Upper lobe of left lung (tissue), 6 donors: ENCODE measurements around the gene AFG1L. TPM values are rescaled to one million over a fixed set of nuclear protein-coding genes. Genes with fewer than 3 reads are reported as not detected.

Source experiments
- ATAC-seq, 2 donors: fragments of 200-7000 bp; cut with Tn5 transposase; one replicate each; pipeline ENCODE4 v1.9.1; 2022; ENCODE audit warnings: mild to moderate bottlenecking in 2 of 2, moderate library complexity in 2 of 2; ENCODE audit not compliant: low FRiP score in 2 of 2
- DNase-seq, 2 donors: peaks; one replicate each; pipeline ENCODE4 v3.0.0-alpha.2; 2019 to 2020
- H3K27ac ChIP-seq, 4 donors: fragments of 200-600 bp; sonication (generic); one replicate each; pipeline ENCODE4 v1.5.1; 2016 to 2019
- H3K27me3 ChIP-seq, 4 donors: fragments of 200-600 bp; sonication (generic); one replicate each; pipeline ENCODE4 v1.5.1; 2017 to 2019
- H3K36me3 ChIP-seq, 4 donors: fragments of 200-600 bp; sonication (generic); one replicate each; pipeline ENCODE4 v1.5.1; 2016 to 2019
- H3K4me1 ChIP-seq, 4 donors: fragments of 200-600 bp; sonication (generic); one replicate each; pipeline ENCODE4 v1.5.1; 2018 to 2019
- H3K4me3 ChIP-seq, 4 donors: fragments of 200-600 bp; sonication (generic); one replicate each; pipeline ENCODE4 v1.5.1; 2017 to 2019; ENCODE audit warnings: mild to moderate bottlenecking in 2 of 4, moderate library complexity in 1 of 4
- H3K9me3 ChIP-seq, 4 donors: fragments of 200-600 bp; sonication (generic); one replicate each; pipeline ENCODE4 v1.5.1; 2018 to 2019
- EP300 ChIP-seq, 4 donors: sonication (generic); formaldehyde crosslinking; IDR thresholded peaks; one replicate each; pipeline ENCODE4 v1.5.1; 2017; ENCODE audit warnings: antibody characterized with exemption in 4 of 4, control low read depth in 2 of 4
- POLR2A ChIP-seq, 4 donors: fragments of 450-650 bp; IDR thresholded peaks; one replicate each; pipeline ENCODE4 v1.5.1; 2016 to 2017; ENCODE audit warnings: antibody characterized with exemption in 4 of 4, mild to moderate bottlenecking in 2 of 4
- POLR2AphosphoS5 ChIP-seq, 2 donors: sonication (generic); formaldehyde crosslinking; IDR thresholded peaks; one replicate each; pipeline ENCODE4 v1.5.1; 2017; ENCODE audit warnings: antibody characterized with exemption in 2 of 2
- WGBS, 2 donors: methylation state at CpG; one replicate each; pipeline ENCODE4 v1.1.5; 2017 to 2018; 5-methylcytosine and 5-hydroxymethylcytosine counted together
- total RNA-seq, 6 donors: library from RNA; depleted of rRNA in 4 of 6; stranded (reverse); fragments of >200 nt in 4 of 6; gene quantifications; one replicate each; pipeline versions ENCODE4 v1.1.0 to v1.2.1, GENCODE V29; 2016 to 2021
- TF ChIP-seq, protein P1 (sequence below), 6 experiments: fragments of 450-650 bp in 4 of 6; fragments of 200-600 bp in 2 of 6; sonication (generic) in 2 of 6; IDR thresholded peaks; one replicate each; pipeline ENCODE4 v1.5.1; 2016 to 2019; ENCODE audit warnings: antibody characterized with exemption in 6 of 6
- donor health status: DM: no; HTN: no; CAD: no; lungs with moderate emphysema.
- donor health status: DM: no; HTN: yes; CAD: no; lungs with severe emphysema.

AFG1L gene
- total RNA-seq, 6 donors from 2014 or later: 2.6 to 19.9 (median 7.0) TPM

DNA sequence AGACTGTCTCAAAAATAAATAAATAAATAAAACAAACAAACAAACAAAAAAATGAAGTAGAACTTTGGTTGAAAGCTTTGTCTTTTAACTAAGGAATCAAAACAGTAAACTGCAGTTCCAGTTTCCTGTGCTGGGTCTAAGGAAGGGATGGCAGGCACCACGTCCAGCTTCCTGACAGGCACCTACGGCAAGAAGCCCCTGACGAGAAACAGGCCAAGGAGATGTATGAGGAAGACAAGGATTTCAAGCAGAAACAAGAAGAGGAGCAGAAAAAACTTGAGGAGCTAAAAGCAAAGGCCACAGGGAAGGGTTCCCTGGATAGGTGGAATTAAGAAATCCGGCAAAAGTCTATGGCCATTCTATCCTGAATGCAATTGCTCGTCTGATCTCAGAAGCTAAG lies 42.8 kb upstream of the AFG1L start:
- Histone ChIP-seq H3K36me3 (peaks cover 0 to 8% (median 0%) of the 10 kb centered on the region in 4 donors), H3K27me3 (no peaks in the 10 kb centered on the region), H3K9me3 (no peaks in the 10 kb centered on the region), H3K4me1 (peaks cover 23 to 68% (median 43%) of the 10 kb centered on the region in 4 donors), H3K4me3 (no peak overlapping the region), H3K27ac (no peak overlapping the region)
- DNase-seq (no peak), ATAC-seq (no peak)
- TF ChIP-seq POLR2AphosphoS5 (IDR thresholded peaks at IDR 0.05): no peak
- TF ChIP-seq POLR2A (IDR thresholded peaks at IDR 0.05): no peak
- WGBS, 2 donors: 79 to 83% methylated on average over 5 of the region's 5 CpGs

DNA sequence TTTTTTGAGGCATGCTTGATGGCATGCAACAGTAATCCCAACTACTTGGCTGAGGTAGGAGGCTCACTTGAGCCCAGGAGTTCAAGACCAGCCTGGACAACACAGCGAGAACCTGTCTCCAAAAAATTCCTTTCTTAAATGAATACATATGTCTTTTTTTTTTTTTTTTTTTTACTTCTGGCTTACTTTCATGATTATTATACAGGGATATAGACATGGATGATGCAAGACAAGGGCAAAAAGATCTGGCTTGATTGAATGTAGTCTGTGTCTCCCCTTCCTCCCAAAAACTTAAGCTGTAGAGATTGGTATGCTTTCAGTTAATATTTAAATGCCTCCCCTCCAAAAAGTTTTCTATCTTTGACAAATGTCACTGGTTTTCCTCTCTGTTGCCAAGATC lies 41.6 kb upstream of the AFG1L start:
- Histone ChIP-seq H3K27me3 (no peaks in the 10 kb centered on the region), H3K36me3 (peaks cover 0 to 8% (median 0%) of the 10 kb centered on the region in 4 donors), H3K9me3 (no peaks in the 10 kb centered on the region), H3K4me1 (peaks cover 30 to 76% (median 53%) of the 10 kb centered on the region in 4 donors), H3K27ac (no peak overlapping the region), H3K4me3 (no peak overlapping the region)
- ATAC-seq (no peak), DNase-seq (no peak)
- 100% methylated on average over 1 of the region's 1 CpG for WGBS, 2 donors
- TF ChIP-seq, protein P1, sequence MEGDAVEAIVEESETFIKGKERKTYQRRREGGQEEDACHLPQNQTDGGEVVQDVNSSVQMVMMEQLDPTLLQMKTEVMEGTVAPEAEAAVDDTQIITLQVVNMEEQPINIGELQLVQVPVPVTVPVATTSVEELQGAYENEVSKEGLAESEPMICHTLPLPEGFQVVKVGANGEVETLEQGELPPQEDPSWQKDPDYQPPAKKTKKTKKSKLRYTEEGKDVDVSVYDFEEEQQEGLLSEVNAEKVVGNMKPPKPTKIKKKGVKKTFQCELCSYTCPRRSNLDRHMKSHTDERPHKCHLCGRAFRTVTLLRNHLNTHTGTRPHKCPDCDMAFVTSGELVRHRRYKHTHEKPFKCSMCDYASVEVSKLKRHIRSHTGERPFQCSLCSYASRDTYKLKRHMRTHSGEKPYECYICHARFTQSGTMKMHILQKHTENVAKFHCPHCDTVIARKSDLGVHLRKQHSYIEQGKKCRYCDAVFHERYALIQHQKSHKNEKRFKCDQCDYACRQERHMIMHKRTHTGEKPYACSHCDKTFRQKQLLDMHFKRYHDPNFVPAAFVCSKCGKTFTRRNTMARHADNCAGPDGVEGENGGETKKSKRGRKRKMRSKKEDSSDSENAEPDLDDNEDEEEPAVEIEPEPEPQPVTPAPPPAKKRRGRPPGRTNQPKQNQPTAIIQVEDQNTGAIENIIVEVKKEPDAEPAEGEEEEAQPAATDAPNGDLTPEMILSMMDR (IDR thresholded peaks at IDR 0.05): no peak
- TF ChIP-seq POLR2A (IDR thresholded peaks at IDR 0.05) (no peak), EP300 (IDR thresholded peaks at IDR 0.05) (no peak), POLR2AphosphoS5 (IDR thresholded peaks at IDR 0.05) (no peak)

DNA sequence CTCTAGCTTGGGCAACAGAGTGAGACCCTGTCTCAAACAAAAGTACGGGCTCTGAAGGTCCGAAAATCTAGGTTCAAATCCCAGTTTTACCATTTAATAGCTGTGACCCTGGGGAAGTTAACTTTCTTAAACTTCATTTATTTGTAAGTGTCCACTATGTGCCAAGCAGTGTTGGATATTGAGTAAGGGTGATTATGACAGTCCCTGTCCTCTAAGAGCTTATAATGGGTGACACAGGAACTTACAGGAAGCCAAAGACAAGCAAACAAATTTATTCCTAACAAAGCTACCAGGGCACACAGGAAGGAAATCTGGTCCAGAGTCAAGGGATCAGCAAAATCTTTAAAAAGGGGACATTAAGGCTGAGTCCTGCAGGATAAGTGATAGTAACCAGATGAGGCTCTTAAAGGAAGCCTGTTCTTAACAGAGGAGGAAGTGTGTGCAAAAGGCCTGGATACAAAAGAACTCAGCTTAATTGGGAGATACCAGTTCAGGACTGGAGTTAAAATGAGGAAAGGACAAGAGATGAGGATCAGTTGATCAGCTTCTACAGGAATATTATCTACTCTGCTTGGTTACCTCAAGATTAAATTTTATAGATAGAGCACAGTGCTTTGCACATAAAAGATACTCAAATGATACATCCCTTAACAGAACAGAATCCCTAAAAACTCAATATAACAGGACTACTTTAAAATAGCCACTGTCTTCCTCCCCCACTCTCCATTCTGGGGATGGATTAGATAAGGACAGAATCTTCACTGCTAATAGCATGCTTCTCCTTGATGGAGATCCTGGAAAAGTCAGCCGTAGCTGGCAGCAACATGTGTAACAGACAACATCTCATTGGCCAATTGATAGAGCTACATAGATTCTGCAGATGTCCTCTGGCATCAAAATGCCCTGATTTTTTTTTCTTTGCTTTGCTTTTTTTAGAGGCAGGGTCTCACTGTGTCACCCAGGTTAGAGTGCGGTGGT lies 40.1 kb upstream of the AFG1L start:
- Histone ChIP-seq H3K27me3 (no peaks in the 10 kb centered on the region), H3K36me3 (peaks cover 0 to 8% (median 0%) of the 10 kb centered on the region in 4 donors), H3K9me3 (no peaks in the 10 kb centered on the region), H3K4me3 (no peak overlapping the region), H3K4me1 (peaks cover 38 to 87% (median 65%) of the 10 kb centered on the region in 4 donors), H3K27ac (peak overlapping the region in 3 of 4 donors; percentile 38 to 83 (median 82))
- peak in 1 of 2 donors; percentile 15 for TF ChIP-seq POLR2AphosphoS5 (IDR thresholded peaks at IDR 0.05)
- TF ChIP-seq, protein P1 (IDR thresholded peaks at IDR 0.05): no peak
- DNase-seq (no peak), ATAC-seq (peak; percentile 54 to 57)
- 90% methylated on average over 4 of the region's 4 CpGs for WGBS, 2 donors

DNA sequence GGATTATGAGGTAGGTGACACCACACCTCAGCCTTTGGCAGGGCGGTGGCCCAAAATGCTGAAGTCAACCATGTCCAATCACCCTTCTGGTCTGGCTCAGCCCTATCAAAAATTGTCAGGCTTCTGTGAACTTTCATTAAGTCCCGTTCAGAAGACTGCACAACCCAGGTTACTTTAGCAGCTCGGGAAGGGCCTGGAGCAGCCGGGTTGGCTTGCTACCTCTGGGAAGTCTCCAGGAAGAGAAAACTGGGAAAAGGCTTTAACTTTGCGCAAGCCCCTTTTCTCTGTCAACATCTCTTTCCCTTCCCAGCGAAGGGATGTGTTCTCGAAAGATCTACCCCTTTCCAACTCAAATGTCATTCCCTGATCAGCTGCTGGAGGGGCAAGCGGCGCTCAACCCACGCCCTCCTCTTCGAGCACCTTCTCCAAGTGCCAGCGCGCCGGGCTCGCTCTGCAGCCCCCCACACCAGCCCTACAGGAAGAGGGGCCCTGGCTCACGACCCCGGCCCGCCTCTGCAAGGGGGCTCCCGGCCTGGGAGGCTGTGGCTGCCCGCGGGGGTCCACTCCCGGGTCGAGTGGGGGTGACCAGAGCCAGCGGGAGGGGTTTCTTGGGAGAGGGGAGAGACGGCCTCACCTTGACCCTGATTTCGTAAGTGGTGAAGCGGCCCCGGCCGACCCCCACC lies 34.6 kb upstream of the AFG1L start:
- Histone ChIP-seq H3K4me3 (peak overlapping the region; percentile 62 to 99 (median 90)), H3K36me3 (peaks cover 0 to 8% (median 0%) of the 10 kb centered on the region in 4 donors), H3K27me3 (no peaks in the 10 kb centered on the region), H3K4me1 (peaks cover 22 to 51% (median 38%) of the 10 kb centered on the region in 4 donors), H3K27ac (peak overlapping the region; percentile 93 to 97 (median 96)), H3K9me3 (no peaks in the 10 kb centered on the region)
- DNase-seq: peak in 1 of 2 donors; percentile 49
- ATAC-seq: peak; percentile 15 to 49
- 0 to 1% methylated on average over 22 to 26 of the region's 29 CpGs for WGBS, 2 donors
- TF ChIP-seq POLR2A (IDR thresholded peaks at IDR 0.05) (no peak), POLR2AphosphoS5 (IDR thresholded peaks at IDR 0.05) (peak in 1 of 2 donors; percentile 17), EP300 (IDR thresholded peaks at IDR 0.05) (peak in 1 of 4 donors; percentile 9)
- TF ChIP-seq, protein P1 (IDR thresholded peaks at IDR 0.05): no peak
